Measurements from ENCODE around the gene ZFAND6.

DNA sequence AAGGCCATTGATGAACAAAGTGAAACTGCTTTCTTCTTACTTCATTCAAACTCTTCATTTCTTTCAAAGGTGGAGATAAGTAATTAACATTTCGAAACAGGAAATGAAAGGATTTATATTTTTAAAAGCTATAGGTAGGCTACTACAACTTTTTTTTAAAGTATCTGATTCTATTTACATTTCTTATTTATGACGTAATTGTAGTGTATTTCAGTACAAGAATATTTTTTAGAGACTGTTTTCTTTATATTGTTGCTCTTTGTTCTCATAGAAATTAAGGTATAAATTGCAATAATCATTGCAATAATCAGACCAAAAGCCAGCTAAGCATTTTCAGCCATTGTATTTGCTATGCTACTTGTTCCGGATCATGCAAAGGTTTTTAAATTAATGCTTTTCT lies 13.7 kb downstream of the ZFAND6 start:
- no peak for TF ChIP-seq TARDBP (IDR thresholded peaks at IDR 0.05)
- TF ChIP-seq ELF4 (IDR thresholded peaks at IDR 0.05): no peak
- no peak for TF ChIP-seq PKNOX1 (IDR thresholded peaks at IDR 0.05)
- TF ChIP-seq HDGF (IDR thresholded peaks at IDR 0.05; ENCODE audit: borderline replicate concordance): no peak

Data from HEK293T (cell line).